Prostate gland (tissue), 2 donors: ENCODE results near the gene THSD7A. TPM values are rescaled to one million over a fixed set of nuclear protein-coding genes. Genes with fewer than 3 reads are reported as not detected.

Experiments
- DNase-seq: peaks from one replicate; pipeline ENCODE4 v3.0.0-alpha.2; 2019; ENCODE audit warnings: low spot score
- H3K27ac ChIP-seq, 2 donors: fragments of 200-600 bp; sonication (generic); 2 replicates each; pipeline ENCODE4 v1.5.1; 2017 to 2019
- H3K27me3 ChIP-seq: fragments of 200-600 bp; sonication (generic); replicated peaks from 2 replicates; pipeline ENCODE4 v1.5.1; 2019; ENCODE audit not compliant: insufficient read depth
- H3K36me3 ChIP-seq, 2 donors: fragments of 200-600 bp; sonication (generic); 1 replicate in 1 of 2; 2 replicates in 1 of 2; pipeline versions ENCODE4 v1.5.1 to v1.8.1; 2017 to 2019
- H3K4me1 ChIP-seq: fragments of 200-600 bp; sonication (generic); replicated peaks from 2 replicates; pipeline ENCODE4 v1.5.1; 2019
- H3K4me3 ChIP-seq, 2 donors: fragments of 200-600 bp; sonication (generic); 2 replicates each; pipeline ENCODE4 v1.5.1; 2017 to 2019
- H3K9me3 ChIP-seq: fragments of 200-600 bp; sonication (generic); 2 replicates; pipeline ENCODE4 v1.5.1; 2017
- POLR2A ChIP-seq: fragments of 450-650 bp; IDR thresholded peaks from one replicate; pipeline ENCODE4 v1.6.1; 2016; ENCODE audit warnings: antibody characterized with exemption, mild to moderate bottlenecking
- POLR2AphosphoS5 ChIP-seq: sonication (generic); formaldehyde crosslinking; IDR thresholded peaks from one replicate; pipeline ENCODE4 v1.6.1; 2017; ENCODE audit warnings: antibody characterized with exemption
- WGBS: methylation state at CpG from one replicate; pipeline ENCODE4 v1.1.5; 2018; 5-methylcytosine and 5-hydroxymethylcytosine counted together
- intact Hi-C: fragments of 100-400 bp; cut with DNase I; formaldehyde crosslinking; loops from one replicate; pipeline ENCODE4 v1.14.2; 2022
- total RNA-seq, 2 donors: library from RNA; depleted of rRNA; stranded (reverse); fragments of >200 nt; gene quantifications; one replicate each; pipeline ENCODE4 v1.1.0, GENCODE V29; 2016
- TF ChIP-seq, protein P1 (sequence below), 4 experiments: fragments of 200-600 bp in 2 of 4; fragments of 450-650 bp in 2 of 4; sonication (generic) in 2 of 4; IDR thresholded peaks; 1 replicate in 3 of 4; 2 replicates in 1 of 4; pipeline ENCODE4 v1.5.1; 2016 to 2019; ENCODE audit warnings: antibody characterized with exemption in 4 of 4, mild to moderate bottlenecking in 2 of 4, moderate library complexity in 2 of 4

THSD7A gene
- total RNA-seq, 2 donors from 2014 or later, result 3.1 to 9.9 TPM

DNA sequence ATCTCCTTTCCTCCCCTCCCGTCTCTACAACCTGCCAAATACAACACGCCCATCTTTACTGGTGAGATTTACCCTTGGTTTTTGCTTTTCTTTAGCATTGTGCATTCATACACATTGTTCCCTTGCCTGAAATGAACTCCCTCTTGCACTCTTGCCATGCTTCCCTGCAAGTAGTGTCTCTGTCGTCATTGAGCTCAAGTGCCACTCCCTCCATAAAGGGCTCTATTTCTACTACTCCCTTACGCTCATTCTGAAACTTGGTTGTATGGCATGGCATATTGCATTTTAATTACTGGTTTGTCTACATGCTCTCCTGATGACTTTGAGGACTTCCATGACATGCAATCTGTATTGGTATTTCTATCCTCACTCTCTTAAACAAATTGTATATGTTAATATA is 242.7 kb downstream of the THSD7A start:
- H3K27ac ChIP-seq, result no peak overlapping the region
- H3K4me3 ChIP-seq, result no peak overlapping the region
- TF ChIP-seq, protein P1, sequence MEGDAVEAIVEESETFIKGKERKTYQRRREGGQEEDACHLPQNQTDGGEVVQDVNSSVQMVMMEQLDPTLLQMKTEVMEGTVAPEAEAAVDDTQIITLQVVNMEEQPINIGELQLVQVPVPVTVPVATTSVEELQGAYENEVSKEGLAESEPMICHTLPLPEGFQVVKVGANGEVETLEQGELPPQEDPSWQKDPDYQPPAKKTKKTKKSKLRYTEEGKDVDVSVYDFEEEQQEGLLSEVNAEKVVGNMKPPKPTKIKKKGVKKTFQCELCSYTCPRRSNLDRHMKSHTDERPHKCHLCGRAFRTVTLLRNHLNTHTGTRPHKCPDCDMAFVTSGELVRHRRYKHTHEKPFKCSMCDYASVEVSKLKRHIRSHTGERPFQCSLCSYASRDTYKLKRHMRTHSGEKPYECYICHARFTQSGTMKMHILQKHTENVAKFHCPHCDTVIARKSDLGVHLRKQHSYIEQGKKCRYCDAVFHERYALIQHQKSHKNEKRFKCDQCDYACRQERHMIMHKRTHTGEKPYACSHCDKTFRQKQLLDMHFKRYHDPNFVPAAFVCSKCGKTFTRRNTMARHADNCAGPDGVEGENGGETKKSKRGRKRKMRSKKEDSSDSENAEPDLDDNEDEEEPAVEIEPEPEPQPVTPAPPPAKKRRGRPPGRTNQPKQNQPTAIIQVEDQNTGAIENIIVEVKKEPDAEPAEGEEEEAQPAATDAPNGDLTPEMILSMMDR (IDR thresholded peaks at IDR 0.05), result no peak
- no peak for TF ChIP-seq POLR2A
- TF ChIP-seq POLR2AphosphoS5, result no peak
- no peaks in the 10 kb centered on the region for H3K27me3 ChIP-seq
- H3K36me3 ChIP-seq, result no peaks in the 10 kb centered on the region
- no peak for DNase-seq
- WGBS, result 91% methylated on average over 4 of the region's 4 CpGs
- H3K4me1 ChIP-seq, result peaks cover 2% of the 10 kb centered on the region
- intact Hi-C loops, result no loop called here
- no peaks in the 10 kb centered on the region for H3K9me3 ChIP-seq

- Histone ChIP-seq H3K9me3 (no peaks in the 10 kb centered on the region), H3K27me3 (no peaks in the 10 kb centered on the region), H3K4me3 (no peak overlapping the region), H3K36me3 (no peaks in the 10 kb centered on the region), H3K4me1 (no peaks in the 10 kb centered on the region), H3K27ac (no peak overlapping the region)
- intact Hi-C loops, result no loop called here
- WGBS, result 76% methylated on average over 1 of the region's 1 CpG
- DNase-seq, result no peak
- TF ChIP-seq, protein P1 (IDR thresholded peaks at IDR 0.05), result no peak
- no peak for TF ChIP-seq POLR2A
- no peak for TF ChIP-seq POLR2AphosphoS5
Observed at GRCh38 chr7:11587814-11588213, 244.2 kb downstream of the THSD7A start.

DNA sequence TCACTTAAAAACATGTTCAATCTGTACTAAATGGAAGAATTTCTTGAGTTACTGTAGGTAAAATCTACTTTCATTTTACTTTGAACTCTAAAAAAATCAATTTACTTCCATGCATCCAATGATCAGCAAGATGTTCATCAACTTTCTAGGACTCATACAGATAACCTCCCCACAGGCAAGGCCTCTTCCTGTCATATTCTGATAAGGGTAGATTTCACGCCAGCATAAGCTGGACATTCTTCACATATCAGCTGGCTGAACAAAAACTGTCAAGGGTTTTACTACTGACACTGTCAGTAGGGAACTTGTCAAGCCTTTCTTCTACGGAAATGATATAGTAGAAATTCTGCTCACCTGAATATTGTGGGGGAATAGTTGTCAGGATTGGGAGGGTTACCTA is 244.9 kb downstream of the THSD7A start:
- no peaks in the 10 kb centered on the region for H3K36me3 ChIP-seq
- H3K27ac ChIP-seq, result no peak overlapping the region
- H3K4me3 ChIP-seq, result no peak overlapping the region
- no peak for DNase-seq
- intact Hi-C loops, result no loop called here
- no peaks in the 10 kb centered on the region for H3K9me3 ChIP-seq
- no peaks in the 10 kb centered on the region for H3K4me1 ChIP-seq
- TF ChIP-seq, protein P1 (IDR thresholded peaks at IDR 0.05), result no peak
- TF ChIP-seq POLR2AphosphoS5 (no peak), POLR2A (no peak)
- 87% methylated on average over 2 of the region's 2 CpGs for WGBS
- no peaks in the 10 kb centered on the region for H3K27me3 ChIP-seq

DNA sequence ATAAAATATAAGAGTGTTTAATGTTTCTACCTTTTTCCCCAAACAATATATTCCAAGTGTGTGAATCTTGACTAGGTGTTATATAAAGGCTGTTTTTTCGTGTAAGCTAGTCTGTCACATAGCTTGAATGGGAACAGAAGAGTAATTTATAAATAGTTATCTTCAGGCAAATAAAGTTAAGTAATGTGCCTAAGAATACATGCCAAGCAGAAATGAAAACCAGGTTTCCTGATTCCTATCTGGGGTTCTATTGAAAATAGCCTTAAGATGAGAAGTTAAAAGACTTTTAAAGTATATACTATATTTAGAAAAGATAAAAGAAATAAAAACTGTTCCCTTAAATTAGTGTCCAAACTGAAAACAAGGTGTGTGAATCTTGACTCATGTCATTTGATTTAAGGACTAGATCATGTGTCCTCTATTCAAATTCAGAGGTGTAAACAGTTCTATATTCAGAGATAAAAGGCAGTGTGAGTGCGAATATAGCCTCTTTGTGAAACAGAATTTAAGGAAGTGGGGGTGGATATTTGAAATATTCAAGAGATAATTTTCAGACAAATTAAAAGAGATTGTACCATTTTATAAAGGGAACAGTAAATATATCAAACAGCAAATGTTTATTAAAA is 247.5 kb downstream of the THSD7A start:
- H3K27me3 ChIP-seq, result no peaks in the 10 kb centered on the region
- no peaks in the 10 kb centered on the region for H3K36me3 ChIP-seq
- no peaks in the 10 kb centered on the region for H3K9me3 ChIP-seq
- H3K27ac ChIP-seq, result no peak overlapping the region
- DNase-seq, result no peak
- intact Hi-C loops, result no loop called here
- no peaks in the 10 kb centered on the region for H3K4me1 ChIP-seq
- 5% methylated on average over 2 of the region's 2 CpGs for WGBS
- no peak overlapping the region for H3K4me3 ChIP-seq
- TF ChIP-seq POLR2A (no peak), POLR2AphosphoS5 (no peak)
- TF ChIP-seq, protein P1 (IDR thresholded peaks at IDR 0.05), result no peak

GRCh38 chr7:11579141-11579540 is 252.9 kb downstream of the THSD7A start:
- DNase-seq, result no peak
- Histone ChIP-seq H3K27ac (no peak overlapping the region), H3K27me3 (no peaks in the 10 kb centered on the region), H3K9me3 (no peaks in the 10 kb centered on the region), H3K4me3 (no peak overlapping the region), H3K4me1 (no peaks in the 10 kb centered on the region), H3K36me3 (no peaks in the 10 kb centered on the region)
- intact Hi-C loops, result no loop called here
- 93% methylated on average over 4 of the region's 4 CpGs for WGBS
- TF ChIP-seq POLR2AphosphoS5 (no peak), POLR2A (no peak)
- TF ChIP-seq, protein P1 (IDR thresholded peaks at IDR 0.05), result no peak
